T-helper 1 cell (primary cell): ENCODE data around the gene LYL1.

ENCODE experiments used
- DNase-seq, 5 donors: peaks; one replicate each; pipeline ENCODE4 v3.0.0-alpha.2; 2012 to 2020

The LYL1 gene

DNA sequence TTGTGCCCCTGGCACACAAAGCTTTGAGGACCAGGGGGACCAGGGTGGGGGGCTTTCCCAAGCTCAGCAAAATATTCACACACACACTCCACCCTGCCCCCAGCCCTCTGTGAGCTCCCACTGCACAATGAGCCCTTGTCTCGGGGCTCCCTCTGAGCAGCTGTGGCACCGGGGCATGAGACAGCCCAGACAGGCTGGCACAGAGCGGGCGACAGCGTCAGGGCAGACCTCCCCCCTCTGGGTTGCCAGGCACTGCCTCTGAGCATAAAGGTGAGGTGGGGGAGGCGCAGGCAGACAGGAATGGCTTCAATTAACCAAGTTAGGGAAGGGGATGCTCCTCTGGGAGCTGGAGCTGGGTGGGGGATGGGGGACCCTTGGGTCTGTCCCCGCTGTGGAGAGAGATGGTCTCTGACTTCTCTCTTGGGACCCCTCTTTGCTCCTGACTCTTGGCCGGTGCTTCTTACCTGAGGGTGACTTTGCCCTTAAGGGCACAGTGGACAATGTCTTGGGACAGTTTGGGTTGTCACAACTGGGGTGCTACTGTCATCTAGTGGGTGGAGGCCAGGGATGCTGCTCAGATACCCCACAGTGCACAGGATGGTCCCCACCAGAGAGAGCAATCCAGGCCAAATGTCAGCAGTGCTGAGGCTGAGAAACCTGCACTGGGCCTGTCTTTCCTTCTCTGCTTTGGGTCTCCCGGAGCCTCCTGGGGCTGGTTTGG is 30.3 kb downstream of the LYL1 start:
- no peak for DNase-seq

GRCh38 chr19:13071444-13072187 is 31.0 kb downstream of the LYL1 start:
- no peak for DNase-seq

- no peak for DNase-seq
Measured at GRCh38 chr19:13070425-13071140, 32.1 kb downstream of the LYL1 start.

GRCh38 chr19:13069415-13070359 is 33.0 kb downstream of the LYL1 start:
- DNase-seq, result no peak

DNA sequence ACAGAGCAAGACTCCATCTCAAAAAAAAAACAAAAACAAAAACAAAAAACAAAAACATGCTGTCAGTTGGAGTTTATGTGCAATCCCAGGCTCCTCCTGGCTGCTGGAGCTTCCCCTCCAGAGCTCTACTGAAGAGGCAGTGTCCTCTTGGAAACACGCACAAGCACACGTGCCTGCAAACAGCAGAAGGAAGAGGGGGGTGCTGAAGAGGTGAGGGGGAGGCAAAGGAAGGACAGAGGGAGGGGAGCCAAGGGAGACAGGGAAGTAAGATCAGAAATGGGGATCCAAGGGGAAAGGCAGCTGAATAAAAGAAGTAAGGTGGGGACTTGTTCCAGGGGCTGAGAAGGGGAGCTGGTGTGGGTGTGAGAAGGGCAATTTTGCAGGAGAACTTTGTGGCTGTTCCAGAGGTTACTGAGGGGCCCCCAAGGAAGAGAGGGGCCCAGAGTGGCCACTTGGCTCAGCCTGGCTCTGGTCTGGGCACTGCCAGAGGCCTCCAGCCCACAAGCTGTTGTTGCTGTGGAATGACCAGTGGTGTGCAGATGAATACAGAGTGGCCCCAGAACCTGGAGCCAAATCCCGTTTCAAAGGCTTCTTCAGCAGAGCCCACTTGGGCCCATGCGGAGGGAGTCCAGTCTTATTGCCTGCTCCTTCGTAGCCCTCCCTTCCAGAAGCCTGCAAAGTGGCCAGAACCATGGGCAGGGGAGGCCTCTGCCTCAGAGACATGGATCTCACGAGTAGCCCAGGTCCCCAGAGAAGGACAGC is 34.4 kb downstream of the LYL1 start:
- no peak for DNase-seq

DNA sequence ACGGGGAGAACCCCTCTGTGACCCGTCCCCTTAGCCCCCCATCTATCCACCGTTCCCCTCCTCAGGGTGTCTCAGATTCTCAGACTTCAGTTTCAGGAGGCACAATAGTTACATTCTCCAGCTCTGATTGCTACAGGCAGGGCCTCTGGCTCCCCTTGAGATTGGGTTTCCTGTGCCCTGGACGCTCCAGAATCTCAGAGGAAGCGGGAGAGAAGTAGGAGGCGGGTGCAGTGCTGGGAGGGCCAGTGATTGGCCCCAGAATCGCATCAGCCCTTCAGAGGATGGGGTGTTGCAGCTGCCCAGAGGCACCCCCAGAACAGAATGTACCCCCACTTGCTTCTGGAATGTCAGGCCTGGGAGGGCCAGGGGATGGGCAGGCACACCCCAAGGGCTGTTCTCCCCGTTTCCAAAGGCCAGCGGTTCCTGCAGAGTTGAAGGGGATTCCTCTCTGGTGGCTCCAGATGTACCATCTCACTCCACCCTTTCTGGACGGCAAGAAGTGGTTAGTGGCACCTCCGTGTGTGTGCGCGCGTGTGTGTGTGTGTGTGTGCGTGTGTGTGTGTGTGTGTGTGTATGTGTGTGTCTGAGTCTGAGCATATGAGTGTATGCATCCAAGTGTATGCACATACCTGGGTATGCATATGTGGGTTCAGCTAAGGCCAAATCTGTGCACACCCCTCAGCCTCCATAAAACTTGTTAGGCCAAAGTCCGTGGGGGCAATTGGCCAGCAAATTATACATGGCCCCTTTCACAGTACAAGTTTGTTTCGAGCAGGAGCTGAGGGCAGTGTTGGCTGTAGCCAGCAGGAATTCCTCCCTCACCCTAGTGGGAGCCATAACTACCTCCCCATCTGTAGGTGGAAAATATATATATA is 35.5 kb downstream of the LYL1 start:
- no peak for DNase-seq

GRCh38 chr19:13066226-13066625 is 36.4 kb downstream of the LYL1 start:
- DNase-seq, result no peak

DNA sequence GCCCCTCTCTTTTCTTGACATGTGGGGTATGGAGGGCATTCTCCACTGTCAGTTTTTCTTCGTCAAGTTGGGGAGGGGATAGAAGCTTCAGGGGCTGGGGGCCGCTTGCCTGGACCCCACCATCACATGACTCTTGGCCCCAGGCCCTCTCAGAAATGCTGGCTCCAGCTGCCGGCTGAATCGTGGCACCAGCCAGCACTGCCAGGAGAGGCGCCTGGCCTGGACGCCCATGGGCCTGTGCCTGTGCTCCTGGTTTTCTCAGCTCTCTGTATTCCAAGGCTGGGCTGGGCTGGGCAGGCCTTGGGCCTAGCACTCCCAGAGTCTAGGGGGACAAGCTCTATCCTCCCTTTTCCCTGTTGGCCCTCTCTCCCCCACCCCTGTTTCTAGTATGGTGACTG is 38.6 kb downstream of the LYL1 start:
- DNase-seq, result no peak

DNA sequence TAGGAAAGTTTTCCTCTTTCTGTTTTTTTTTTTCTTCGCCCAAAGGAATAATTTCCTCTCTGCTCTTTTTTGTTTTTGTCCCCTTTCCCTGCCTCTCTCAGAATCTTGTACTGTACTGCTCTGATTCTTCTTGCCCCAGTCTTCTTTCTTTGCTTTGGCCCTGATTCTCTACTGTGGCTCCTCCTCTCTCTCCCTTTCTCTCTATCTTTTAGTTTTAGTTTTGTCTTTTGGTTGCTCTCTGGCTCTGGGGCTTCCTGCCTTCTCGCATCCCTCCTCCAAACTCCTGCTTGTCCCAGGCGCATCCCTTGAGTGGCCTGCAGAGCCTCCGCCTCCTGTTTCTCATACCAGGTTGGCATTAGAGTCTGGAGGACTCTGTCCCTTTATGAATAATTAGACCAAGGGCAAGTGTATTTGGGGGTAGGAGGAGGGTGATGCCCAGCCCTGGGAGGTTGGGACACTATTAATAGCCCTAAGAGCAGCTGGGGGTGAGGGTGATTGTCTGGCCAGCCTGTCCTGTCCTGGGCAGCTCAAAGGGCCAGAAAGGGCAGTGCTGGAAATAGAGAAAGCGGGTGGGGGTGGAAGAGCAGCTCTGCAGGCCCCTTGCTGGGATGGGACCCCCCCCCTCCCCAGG is 39.1 kb downstream of the LYL1 start:
- DNase-seq, result no peak

GRCh38 chr19:13062317-13062716 is 40.3 kb downstream of the LYL1 start:
- DNase-seq, result no peak

DNA sequence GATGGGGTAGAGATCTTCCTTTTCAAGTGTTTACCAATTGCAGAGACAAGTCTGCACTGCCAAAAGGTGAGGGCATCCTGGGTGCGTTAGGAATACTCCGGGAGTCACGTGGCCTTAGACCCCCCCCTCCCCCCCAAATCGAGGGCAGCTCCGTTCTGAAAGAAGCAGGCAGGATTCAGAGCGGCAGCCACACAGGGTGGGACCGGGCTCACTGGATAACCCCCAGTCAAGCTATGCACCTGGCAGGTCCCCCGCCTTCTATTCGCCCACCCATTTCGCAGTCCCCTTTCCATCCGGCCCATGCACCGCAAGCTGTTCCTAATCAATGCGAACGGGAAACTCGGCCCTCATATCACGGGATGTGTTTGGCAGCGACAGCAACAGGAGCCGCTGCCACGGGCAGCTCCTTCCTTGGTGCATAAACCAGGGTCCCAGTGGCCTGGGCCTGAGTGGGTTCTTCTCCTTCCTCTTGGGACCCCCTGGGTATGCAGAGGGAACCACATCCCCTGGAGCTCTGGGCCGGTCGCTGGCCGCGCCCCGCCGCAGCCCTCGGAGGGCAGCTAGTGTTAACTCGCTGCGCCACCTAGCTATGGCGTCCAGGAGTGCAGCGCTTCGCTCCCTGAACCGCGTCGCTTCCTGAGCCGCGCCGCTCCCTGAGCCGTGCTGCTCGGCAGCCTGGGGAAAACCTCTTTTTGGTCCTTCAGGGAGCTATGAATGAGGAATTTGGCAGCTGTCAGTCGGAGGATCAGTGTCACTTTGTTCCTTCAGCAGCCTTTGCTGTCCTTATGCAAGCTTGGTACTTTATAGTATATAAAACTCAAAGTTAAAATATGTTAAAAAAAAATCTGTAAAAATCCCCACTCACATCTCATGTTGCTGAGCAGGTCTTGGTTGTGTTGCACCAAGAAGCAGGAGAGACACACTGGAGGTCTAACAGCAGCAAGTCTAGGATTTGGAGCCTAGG is 41.4 kb downstream of the LYL1 start:
- peak; percentile 43 to 70 (median 63) for DNase-seq

DNA sequence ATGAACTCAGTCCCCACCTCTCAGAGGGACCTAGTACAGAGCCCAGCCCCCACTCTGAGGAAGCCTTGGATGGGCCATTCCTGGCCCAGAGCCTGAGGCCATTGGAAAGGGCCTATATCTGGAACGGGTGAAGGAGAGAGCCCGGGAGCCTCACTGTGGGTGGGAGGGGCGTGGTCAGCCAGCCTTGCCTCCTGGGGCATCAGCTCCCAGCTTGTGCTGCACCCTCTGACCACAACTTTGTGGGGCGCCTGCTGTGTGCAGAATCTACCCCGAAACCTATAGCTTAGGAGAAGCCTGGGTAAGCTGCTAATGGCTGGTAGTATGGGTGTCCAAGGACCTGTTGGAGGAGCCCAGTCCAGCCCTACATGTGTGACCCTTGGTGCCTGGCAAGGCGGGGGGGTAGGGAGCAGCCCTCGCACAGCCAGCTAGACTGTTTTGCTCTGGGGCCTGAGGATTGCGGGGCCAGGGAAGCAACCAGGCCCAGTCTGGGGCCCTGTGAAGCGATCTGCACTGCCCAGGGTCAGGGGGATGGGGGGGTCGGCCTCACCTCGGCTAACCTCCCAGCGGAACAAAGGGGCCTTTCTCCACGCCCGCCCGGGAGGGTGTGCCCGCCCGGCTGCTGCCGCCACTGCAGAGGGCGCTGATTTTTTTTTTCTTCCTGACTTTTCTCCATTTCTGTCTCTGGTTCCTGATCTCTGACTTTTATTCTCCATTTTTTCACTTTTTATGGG is 42.3 kb downstream of the LYL1 start:
- no peak for DNase-seq

DNA sequence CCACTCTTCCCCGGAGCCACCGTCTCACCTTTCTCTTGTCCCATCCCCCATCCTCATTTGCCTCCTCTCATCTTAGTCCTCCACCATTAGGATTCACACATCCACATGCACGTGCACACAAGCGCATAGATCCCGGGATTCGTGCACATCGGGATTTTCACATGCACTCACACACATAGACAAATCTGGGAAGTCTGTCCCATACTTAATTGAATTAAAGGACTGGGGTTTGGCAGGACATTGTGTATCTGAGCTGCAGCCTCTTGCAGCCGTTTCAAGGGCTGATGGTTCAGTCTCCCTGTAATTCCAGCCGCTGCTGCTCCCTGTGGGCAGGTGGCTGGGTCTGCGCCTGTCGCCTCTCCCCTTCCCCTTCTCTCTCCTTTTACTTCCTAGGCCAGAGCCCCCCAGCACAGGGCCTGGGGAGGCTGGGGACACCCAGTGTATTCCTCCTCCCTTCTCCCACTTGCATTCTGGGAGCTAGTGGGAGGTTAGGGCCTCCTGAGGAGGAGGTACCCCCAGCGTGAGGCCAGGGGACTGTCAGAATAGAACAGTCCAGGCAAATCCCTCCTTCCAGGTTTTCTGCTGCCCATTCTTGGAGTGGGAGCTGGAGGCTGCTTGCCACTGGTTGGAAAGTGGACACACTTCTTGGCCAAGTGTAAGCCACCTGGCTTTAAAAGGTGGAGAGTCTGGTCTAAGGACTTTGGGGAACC is 43.6 kb downstream of the LYL1 start:
- no peak for DNase-seq

GRCh38 chr19:13057744-13058143 is 44.9 kb downstream of the LYL1 start:
- no peak for DNase-seq

DNA sequence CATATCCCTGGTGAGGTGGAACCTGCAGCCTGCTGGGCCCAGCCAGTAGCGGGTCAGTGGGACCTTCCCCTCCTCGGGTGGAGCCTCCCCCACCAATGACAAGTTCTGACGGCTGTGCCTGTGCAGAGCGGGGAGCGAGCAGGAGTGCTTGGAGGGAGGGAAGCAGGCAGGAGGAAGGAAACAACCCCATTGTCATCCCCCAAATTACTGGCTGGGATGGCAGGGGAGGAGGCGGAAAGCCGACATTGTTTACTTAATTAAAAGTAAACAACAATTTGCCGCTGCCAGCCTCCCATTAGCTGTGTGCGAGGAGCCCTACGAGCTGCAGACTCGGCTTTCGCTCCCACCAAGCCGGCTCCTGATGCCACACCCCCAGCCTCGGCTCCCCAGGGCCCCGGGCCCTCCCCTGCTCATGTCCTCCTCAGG is 45.5 kb downstream of the LYL1 start:
- DNase-seq, result no peak

- no peak for DNase-seq
Measured at GRCh38 chr19:13056052-13056660, 46.5 kb downstream of the LYL1 start.
